Brain microvascular endothelial cell (primary cell): Measurements from ENCODE around the gene TMEM150C.

Experiments
- DNase-seq: peaks from one replicate; pipeline ENCODE4 v3.0.0-alpha.2; 2020
- H3K27ac ChIP-seq: fragments of 250-450 bp; sonication (Bioruptor Pico); 2 replicates; pipeline ENCODE4 v1.5.1; 2020; ENCODE audit warnings: mild to moderate bottlenecking, moderate library complexity
- H3K27me3 ChIP-seq: fragments of 250-450 bp; sonication (Bioruptor Pico); replicated peaks from 2 replicates; pipeline ENCODE4 v1.5.1; 2020; ENCODE audit warnings: mild to moderate bottlenecking
- H3K36me3 ChIP-seq: fragments of 250-450 bp; sonication (Bioruptor Pico); replicated peaks from 2 replicates; pipeline ENCODE4 v1.5.1; 2020; ENCODE audit warnings: mild to moderate bottlenecking
- H3K4me3 ChIP-seq: 2 replicates; pipeline ENCODE4 v1.5.1; 2011; ENCODE audit warnings: low read depth, mild to moderate bottlenecking, control low read depth, low read length, moderate library complexity
- CTCF ChIP-seq: IDR thresholded peaks from 2 replicates; pipeline ENCODE4 v1.5.1; 2011; ENCODE audit warnings: low read depth, mild to moderate bottlenecking, moderate library complexity, low read length, control low read depth, inconsistent platforms; ENCODE audit errors: missing control alignments
- in situ Hi-C: cut with HindIII; loops from 2 replicates; pipeline ENCODE4 v1.10.0; 2017; ENCODE audit warnings: low sequenced_read_pairs, low pct_ligation_motif_present

The TMEM150C gene

GRCh38 chr4:82508806-82509428 lies 52.9 kb downstream of the TMEM150C start:
- DNase-seq: no peak
- peaks cover 2% of the 10 kb centered on the region for H3K27me3 ChIP-seq
- TF ChIP-seq CTCF: no peak
- H3K36me3 ChIP-seq: no peaks in the 10 kb centered on the region
- in situ Hi-C loops: no loop called here
- no peak overlapping the region for H3K4me3 ChIP-seq
- H3K27ac ChIP-seq: no peak overlapping the region

- no peak for TF ChIP-seq CTCF
- in situ Hi-C loops: no loop called here
- DNase-seq: no peak
- Histone ChIP-seq H3K36me3 (no peaks in the 10 kb centered on the region), H3K4me3 (no peak overlapping the region), H3K27me3 (peaks cover 2% of the 10 kb centered on the region), H3K27ac (no peak overlapping the region)
These were observed 53.8 kb downstream of the TMEM150C start for GRCh38 chr4:82508011-82508410.

- no peaks in the 10 kb centered on the region for H3K36me3 ChIP-seq
- no peaks in the 10 kb centered on the region for H3K27me3 ChIP-seq
- no peak overlapping the region for H3K27ac ChIP-seq
- TF ChIP-seq CTCF: no peak
- H3K4me3 ChIP-seq: no peak overlapping the region
- in situ Hi-C loops: no loop called here
- DNase-seq: no peak
These were observed 60.7 kb downstream of the TMEM150C start for GRCh38 chr4:82501154-82501442.

- Histone ChIP-seq H3K36me3 (no peaks in the 10 kb centered on the region), H3K27ac (no peak overlapping the region), H3K4me3 (no peak overlapping the region), H3K27me3 (no peaks in the 10 kb centered on the region)
- no peak for DNase-seq
- in situ Hi-C loops: no loop called here
- TF ChIP-seq CTCF: no peak
These were observed 61.2 kb downstream of the TMEM150C start for GRCh38 chr4:82500435-82501153.

- no peaks in the 10 kb centered on the region for H3K36me3 ChIP-seq
- in situ Hi-C loops: no loop called here
- no peak for TF ChIP-seq CTCF
- H3K27me3 ChIP-seq: no peaks in the 10 kb centered on the region
- H3K27ac ChIP-seq: no peak overlapping the region
- no peak for DNase-seq
- no peak overlapping the region for H3K4me3 ChIP-seq
These were observed 61.9 kb downstream of the TMEM150C start for GRCh38 chr4:82499738-82500434.

- Histone ChIP-seq H3K36me3 (no peaks in the 10 kb centered on the region), H3K27me3 (no peaks in the 10 kb centered on the region), H3K27ac (no peak overlapping the region), H3K4me3 (no peak overlapping the region)
- TF ChIP-seq CTCF: no peak
- DNase-seq: no peak
- in situ Hi-C loops: no loop called here
These were observed 65.4 kb downstream of the TMEM150C start for GRCh38 chr4:82496349-82496748.
